ENCODE results near the gene IDH3A.

IDH3A gene

DNA sequence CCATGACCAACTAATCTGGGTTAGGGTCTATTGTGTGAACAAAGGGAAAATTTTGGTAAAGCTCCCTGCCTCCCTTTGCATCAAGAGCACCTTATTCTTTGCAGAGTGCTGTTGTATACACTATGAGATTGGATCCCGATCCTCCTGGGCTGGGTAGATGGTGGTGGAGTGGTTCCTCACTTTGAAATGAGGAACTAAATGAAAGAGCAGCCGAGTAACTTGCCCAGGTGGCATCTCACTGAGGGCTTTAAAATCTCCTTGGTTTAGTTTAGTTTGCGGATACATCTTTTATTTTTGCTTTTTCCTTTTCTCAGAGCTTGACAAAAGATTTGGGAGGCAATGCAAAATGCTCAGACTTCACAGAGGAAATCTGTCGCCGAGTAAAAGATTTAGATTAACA lies 19.4 kb downstream of the IDH3A start:
- DNase-seq: no peak

DNA sequence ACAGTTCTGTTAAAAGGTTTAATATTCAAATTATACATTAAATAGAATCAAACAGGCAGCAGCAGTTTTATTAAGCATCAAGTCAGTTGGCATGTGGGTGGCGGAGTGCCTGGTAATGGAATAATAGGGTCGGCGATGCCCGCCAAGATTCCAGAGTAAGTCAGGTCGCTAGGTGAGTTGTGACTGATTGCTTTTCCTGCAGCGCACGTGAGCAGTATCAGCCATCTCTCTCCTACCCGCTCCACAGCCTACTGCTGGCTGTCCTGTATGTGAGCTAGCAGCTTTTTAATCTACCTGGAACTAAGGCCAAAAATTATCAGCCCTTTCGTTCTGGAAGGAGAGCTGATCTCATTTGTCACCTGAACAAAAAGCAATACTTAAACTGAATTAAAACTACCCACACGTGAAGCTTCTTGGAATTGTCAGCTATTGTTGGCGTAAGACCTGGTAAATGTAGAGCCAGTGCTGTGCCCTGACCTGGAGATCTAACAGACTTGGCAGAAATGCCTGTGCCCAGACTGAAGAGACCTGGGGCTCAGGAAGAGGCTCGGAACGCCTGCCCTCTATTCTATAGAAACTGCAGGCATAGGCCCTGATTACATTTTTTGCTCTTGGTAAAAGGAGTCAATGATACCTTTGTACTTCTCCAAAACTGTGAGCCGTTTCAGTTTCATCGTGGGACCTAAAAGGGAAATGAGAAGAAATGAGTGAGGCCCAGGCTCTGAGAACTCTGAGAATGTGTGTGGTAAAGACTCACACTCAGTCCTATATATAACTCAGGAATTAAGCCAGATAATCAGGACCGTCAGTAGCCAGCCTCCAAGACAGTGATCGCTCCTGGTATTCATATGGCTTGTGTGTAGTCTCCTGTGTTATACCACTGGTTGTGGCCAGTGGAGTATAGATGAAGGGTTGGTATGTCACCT lies 21.9 kb downstream of the IDH3A start:
- no peak for DNase-seq

DNA sequence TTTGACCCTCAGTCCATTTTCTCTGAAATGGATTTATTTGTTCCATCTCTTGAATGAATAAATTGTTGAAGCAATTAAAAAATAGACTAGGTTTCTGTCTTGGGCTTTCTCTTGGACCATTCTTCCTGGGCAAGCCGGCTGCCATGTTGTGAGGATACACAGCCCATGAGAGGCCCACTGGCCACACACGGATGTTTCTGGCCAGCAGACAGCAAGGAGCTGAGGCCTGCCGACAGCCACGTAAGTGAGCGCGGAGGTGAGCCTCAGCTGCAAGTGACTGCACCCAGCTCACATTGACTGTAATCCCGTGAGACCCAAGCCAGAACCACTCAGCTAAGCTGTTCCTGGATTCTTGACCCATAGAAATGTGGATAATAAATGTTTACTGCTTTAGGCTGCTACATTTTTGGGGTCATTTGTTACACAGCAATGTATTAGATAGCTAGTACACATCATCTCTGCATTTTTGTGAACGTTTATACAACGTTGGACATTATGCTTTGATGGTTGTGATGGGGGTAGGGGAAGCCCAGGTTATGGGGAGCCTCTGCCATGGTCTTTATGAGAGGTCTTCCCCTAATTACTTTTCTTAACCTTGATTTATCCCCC lies 22.8 kb downstream of the IDH3A start:
- DNase-seq: no peak

DNA sequence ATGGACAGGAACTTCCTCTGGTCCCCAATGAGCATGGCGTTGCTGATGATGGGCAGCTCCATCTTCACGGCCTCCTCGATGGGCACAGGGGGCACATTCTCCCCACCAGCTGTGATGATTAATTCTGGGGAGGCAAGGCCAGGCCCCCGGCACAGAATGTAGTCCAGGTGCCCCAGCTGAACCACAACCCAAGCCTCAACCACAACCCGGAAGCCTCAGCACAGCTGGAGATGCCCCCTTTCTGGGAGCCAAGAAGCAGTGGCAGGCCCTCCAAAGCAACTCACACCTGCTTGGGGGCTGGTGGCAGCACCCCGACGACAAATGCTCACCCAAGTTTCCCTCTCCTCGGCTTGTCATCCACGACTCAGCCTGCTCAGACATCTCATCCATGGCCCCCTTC lies 25.2 kb downstream of the IDH3A start:
- DNase-seq: no peak

DNA sequence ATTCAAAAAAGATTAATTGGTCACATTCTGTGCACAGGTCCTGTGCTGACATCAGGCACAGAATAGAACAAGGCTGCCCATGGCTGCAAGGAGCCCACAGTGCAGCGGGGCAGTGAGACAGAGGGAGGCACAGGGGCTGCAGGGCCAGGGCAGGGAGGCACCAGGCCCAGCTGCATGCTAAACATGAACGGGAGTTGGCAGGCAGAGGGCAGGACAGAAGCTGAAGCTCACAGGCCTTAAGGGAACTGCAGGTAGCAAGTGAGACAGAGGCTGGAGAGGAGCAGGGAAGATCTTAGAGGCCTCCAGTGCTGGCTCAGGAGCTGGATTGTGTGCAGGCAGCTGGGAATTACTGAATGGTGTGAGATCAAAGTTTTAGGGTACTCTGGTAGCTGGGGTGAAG lies 26.2 kb downstream of the IDH3A start:
- no peak for DNase-seq

DNA sequence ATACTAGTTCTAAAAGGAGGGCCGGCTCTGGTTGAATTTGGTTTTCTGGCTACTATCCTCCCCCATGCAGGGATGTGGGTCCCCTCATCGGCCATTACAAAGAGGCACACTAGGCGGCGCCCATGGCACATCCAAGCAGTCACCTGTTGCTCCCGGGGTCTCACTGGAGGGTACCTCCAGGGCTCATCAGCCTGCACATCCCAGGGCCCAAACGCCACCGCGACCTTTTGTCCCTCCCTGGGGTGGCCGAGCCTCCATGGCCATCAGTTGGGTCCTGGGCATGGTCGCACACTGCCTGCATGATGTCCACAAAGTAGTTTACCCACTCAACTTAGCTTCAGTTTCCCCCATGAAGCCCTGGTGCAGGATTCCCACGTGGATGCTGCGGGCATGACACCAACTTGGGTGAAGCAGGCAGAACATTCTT lies 28.3 kb downstream of the IDH3A start:
- DNase-seq: peak; percentile 22

DNA sequence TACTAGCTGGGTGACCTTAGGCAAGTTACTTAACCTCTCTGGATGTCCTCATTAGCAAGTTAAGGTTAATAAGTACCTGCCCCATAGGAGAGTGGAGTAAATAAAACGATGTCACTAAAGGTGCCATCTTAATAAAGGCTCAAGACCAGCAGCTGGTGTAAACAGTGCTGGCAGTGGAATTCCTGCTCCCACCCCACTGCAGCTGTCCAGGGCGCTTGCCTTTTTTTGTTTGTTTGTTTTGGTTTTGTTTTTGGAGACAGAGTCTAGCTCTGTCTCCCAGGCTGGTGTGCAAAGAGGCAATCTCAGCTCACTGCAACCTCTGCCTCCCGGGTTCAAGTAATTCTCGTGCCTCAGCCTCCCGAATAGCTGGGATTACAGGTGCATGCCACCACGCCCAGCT lies 28.9 kb downstream of the IDH3A start:
- no peak for DNase-seq

DNA sequence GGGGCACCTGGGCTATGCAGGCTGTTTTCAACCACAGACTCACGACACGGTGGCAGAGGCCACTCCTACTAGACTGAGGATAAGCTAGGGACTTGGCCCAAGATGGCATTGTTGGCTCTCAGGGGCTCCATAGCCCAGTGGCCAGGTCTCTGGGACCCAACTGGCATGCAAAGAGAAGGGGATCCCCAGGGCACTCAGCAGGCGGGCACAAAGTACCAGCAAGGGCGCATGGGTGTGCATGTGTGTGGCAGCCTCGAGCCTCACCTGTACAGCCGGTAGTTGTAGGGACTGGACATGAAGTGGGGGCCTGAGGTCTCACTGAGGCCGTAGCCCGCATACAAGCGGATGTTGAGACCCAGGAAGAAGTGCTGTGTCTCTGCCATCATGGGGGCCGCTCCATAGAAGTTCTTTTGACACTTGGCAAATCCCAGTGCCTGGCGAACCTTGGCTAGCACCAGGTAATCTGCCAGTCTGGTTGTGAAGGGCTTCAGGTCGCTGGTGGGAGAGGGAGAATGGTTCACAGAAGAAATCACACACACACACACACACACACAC lies 30.2 kb downstream of the IDH3A start:
- no peak for DNase-seq

DNA sequence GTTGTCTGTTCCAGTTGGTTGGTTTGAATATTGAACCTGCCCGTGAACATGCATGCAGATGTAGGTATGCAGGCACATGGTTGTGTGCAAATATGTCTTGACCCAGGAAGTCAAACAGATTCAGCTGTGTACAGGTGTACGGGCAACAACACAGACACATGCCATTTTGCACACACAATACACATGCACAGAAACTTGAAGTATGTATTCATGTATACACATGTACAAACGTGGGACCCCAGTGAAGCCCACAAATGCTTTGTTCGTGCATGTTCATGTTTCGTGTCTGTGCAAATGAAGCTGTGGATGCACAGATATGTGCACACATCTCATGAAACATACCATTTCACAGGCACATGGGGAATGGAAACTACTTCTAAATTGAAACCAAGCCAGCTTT lies 30.7 kb downstream of the IDH3A start:
- DNase-seq: no peak

DNA sequence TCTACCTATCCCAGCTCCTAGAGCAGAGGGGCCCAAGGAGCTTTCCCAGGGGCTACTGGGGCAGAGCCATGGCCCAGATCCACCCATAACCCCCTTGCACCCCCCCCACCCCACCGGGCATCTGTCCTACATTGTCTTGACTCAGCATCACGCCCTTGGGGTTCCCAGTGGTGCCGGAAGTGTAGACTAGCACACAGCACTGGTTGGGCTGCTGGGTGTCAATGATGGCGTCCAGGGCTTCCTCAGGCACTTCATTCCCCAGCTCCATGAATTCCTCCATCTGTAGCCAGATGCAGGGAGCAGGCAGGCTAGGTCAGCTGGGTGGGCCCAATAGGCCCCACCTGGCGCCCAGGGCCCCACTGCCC lies 33.2 kb downstream of the IDH3A start:
- DNase-seq: no peak

DNA sequence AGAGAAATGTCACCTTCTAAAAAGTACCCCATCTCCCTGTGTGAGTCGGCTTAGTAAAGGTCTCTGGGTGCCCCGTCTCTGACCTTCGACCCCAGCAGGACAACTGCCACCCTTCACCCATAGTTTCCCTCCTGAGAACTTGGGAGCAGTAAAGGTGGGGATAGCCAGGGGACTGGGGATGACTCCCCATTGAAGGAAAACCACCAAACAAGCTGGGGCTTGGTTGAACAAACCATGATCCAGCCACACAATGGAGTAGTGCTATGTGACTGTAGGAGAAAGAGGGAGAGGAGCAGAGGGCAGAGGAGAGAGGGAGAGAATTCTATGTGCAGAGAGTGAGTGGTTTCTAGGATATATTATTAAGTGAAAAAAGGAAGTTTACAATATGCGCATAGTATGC lies 33.7 kb downstream of the IDH3A start:
- no peak for DNase-seq

DNA sequence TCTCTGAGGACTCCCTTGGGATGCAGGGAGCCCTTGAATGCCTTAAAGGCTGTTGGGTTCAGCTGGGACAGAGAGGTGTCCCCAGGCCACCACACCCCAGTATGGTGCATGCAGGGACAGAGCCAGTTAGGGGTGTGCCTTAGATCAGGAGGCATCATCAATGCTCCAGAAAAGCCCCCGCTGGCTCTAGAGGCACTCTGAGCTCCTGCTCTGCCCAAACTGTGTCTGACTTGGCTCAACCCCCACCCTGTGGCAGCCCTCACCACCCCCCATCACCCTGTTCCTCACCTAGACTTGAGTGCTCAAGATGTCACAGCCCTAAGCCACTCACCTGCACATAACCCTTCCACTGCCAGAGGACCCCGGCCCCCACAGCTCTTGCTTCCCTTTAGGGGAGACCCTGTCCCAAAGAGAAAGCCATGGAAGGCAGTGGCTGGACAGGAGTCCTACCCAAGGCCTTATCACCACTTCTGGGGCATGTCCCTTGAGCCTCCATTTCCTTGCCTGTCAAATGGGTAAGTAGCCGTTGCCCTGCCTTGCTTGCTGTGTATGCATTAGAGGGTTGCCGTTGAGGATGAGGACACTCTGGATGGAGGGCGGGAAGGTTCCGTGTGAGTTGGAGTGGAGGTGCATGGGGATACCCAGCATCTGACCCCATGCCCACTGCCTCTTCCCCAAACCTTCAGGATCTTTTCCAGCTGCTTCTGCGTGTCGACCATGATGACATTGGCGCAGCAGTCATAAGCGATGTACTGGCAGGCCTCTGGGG lies 43.8 kb downstream of the IDH3A start:
- DNase-seq: no peak

DNA sequence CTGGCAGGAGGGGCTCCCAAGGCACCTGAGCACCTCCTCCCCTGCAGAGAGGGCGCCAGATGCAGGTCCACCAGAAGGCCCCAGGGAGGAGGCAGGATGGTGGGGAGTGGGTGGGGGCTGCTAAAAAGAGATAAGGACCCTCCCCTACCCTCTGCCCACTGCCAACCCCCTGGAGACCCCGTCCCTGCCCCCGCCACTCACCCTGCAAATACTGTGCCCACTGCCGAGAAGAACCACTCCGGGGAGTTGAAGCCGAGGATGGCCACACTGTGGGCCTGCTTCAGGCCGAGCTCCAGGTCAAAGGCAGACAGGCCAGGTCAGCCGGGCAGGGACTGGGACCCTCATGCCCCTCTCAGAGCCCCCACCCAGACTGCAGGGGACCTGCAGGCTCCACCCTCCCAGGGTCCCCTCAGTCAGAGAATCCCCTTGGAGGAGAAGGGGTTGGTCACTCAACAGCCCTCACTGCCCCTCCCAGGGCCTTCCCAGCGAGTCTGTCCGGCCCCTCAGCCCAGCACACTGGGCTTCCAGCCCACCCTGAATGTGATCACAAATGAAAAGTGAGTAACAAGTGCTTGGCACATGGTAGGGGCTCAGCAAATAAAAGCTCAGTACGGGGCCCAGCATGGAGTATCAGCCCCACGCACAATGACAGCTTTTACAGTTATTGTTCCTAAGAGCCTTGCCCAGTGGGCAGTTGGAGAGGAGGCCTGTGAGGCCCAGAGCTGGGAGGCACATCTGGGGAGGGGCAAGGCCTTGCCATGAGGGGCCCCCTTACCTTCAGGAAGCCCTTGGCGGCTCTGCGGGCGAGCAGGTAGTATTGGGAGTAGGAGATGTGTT lies 44.8 kb downstream of the IDH3A start:
- no peak for DNase-seq

DNA sequence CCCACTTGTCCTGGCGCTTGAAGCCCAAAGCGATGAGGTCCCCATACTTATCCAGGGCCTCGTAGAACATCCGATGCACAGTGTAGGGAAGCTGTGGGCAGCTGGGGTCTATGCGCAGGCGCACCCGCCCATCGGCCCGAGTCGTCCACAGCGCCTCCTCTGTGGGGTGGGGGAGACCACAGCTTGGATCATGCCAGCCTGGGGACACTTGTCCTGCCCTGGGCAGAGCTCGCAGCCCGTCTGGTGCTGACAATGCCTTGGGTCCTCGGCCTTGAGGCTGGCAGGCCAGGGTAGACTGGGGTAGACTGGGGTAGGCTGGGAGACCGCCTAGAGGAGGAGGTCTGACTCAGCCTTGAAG lies 45.4 kb downstream of the IDH3A start:
- no peak for DNase-seq

DNA sequence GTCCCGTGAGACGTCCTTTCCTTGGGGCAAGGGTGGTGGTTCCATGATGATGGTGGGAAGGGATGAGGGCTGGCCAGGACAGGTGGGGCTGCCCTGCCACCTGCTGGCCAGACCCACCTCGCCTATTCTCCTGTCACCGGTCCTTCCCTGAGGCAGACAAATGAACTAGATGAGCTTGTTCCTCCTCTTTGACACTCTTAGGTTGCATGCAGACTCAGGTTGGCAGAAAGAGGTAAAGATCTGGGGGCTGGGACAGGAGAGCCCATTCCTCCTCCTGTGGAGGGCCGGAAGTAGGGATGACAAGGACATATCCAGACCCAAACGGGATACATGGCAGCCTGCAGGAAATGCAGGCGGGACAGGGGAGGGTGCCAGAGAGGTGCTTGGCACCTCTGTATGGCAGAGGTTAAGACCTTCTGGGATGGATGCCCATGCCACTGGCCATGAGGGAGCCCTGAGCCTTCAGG lies 46.6 kb downstream of the IDH3A start:
- peak; percentile 30 for DNase-seq

DNA sequence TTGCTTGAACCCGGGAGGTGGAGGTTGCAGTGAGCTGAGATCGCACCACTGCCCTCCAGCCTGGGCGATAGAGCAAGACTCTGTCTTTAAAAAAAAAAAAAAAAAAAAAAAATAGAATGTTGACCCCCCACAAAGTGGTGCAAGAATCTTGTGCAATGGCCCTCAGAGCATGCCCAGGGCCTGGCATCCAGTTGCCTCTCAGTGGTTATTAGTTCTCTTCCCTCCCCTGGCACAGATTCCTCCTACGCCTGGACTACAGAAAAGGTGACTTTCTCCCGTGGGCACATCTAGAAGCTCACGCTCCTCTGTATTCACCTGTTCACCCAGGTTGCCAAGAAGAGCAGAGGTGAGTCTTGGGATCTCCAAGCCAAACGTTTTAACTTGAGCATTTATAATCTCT lies 48.5 kb downstream of the IDH3A start:
- DNase-seq: no peak

DNA sequence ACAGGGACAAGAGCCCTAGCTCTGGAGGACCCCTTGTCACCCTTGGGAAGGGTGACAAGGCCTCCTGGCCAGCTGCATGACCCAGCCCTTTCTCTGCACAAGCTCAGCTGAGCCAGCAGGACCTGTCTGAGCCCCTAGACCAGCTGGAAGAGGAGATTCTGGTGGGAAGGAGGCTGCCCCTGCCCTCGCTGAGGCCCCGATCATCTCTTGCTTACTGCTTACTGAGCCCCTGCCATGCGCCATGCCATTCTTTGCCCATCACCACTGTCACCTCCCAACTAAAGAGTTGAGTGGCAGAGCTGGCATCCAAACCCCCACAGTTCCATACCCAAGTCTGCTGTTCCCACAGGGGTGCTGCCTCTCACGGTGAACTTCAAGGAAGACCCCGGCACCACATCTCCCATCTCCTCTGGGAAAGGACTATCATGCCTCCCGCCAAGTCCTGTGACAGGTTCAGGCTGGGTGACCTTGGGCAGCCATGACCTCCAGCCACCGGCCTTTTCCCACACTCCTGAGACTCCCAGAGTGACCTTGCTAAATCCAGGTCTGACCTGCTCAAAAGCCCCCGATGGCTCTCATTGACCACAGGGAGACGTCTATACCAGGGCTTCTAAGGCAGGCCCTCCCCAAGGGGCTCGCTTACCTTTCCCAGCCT lies 51.2 kb downstream of the IDH3A start:
- DNase-seq: no peak

DNA sequence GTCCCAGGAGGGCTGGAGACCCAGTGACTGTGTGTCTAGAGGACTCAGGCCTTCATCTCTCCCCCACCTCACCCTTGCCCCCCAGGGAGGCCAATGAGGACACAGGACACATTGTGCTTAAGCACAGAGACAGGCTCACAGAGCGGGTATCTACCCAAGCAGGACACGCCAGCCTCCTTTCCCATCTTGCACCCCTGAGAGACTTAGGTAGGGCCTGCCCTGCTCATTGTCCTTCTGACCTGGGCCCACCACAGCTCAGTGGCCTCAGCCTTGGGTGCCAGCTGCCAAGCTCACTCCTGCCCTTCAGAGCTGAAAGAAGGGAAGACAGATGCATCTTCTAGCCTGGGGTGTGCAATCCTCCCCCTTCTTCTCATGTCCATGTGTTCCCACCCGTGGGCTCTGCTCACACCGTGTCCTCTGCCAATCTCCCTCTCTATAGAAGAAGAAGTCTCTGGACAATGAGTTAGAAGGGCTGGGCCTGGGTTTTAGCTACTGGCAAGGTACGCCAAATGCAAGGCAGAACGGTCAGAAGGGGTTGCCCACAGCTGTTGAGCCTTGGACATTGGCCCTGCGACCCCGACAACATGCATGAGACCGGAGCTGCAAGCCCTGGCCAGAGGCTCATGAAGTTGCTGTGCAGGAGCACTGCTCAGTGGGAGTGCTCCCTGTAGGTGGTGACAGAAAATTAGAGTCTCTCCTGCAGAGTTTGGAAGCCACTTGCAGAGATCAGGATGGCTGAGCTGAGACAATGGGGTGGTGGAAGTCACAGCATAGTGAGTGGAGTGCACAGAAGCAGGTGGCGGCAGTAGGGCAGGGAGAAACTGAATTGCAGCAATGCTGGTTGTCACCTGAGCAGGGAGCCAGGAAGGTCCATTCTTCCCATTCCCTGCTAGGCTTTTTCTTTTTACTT lies 52.4 kb downstream of the IDH3A start:
- DNase-seq: no peak

DNA sequence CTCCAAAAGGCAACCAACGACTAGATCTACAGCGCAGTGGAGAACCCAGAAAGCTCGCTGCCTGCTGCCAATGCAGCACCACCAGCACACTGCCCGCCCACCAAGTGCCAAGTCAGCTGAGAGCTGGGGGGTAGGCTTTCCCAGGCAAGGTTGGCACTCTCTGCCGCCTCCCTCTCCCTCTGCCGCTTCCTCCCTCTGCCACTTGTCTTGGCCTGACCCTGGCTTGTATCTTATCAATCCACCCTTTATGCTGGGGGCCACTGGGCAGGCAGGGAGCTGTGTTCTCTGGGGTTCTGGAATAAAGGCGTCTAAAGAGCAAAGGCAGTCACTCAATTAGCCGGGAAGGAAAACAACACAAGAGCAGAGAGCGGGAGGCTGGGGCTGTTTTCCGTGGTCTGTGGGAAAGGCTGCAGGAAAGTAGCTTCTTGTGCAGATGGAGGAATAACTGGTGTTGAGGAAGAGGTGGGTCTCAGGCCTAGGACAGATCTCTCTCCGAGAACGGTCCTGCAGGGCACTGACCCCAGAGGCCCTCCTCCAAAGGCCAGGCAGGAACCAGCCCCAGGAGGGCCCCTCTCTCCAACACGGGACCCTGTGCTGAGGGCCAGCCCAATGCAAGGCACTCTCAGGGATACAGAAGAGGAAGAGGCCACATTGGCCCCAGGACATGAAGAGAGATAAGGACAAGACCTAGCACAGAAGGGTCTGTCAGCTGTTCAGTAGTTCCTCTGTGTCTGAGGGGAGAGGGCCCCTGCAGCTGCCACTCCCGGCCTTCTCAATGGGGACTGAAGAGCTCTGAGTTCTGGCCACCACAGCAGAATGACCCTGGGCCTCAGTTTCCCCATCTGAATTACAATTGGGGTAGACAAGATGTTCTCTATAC lies 54.4 kb downstream of the IDH3A start:
- DNase-seq: no peak

Measured in NCI-H1092 treated with DMSO at 0.1 percent for 48 hours (cell line).